Vagina (tissue), 2 donors: ENCODE data around the gene CD69. TPM values are rescaled to one million over a fixed set of nuclear protein-coding genes. Genes with fewer than 3 reads are reported as not detected.

Experiments used
- DNase-seq, 2 donors: peaks; one replicate each; pipeline ENCODE4 v3.0.0-alpha.2; 2017; ENCODE audit errors: extremely low spot score in 2 of 2
- H3K27ac ChIP-seq: fragments of 200-600 bp; sonication (generic); one replicate; pipeline ENCODE4 v1.5.1; 2019
- H3K27me3 ChIP-seq: fragments of 200-600 bp; sonication (generic); one replicate; pipeline ENCODE4 v1.5.1; 2019
- H3K36me3 ChIP-seq, 2 donors: fragments of 200-600 bp; sonication (generic); one replicate each; pipeline ENCODE4 v1.5.1; 2017 to 2019
- H3K4me1 ChIP-seq: fragments of 200-600 bp; sonication (generic); one replicate; pipeline ENCODE4 v1.5.1; 2019
- H3K4me3 ChIP-seq, 2 donors: fragments of 200-600 bp; sonication (generic); 1 replicate in 1 of 2; 2 replicates in 1 of 2; pipeline ENCODE4 v1.5.1; 2016 to 2019
- H3K9me3 ChIP-seq: fragments of 200-600 bp; sonication (generic); one replicate; pipeline ENCODE4 v1.5.1; 2019
- POLR2A ChIP-seq, 2 donors: fragments of 450-650 bp; IDR thresholded peaks; one replicate each; pipeline ENCODE4 v1.6.1; 2017; ENCODE audit warnings: antibody characterized with exemption in 2 of 2, mild to moderate bottlenecking in 2 of 2, moderate library complexity in 2 of 2
- POLR2AphosphoS5 ChIP-seq, 2 donors: sonication (generic); formaldehyde crosslinking; IDR thresholded peaks; one replicate each; pipeline ENCODE4 v1.9.0; 2017; ENCODE audit warnings: antibody characterized with exemption in 2 of 2, mild to moderate bottlenecking in 2 of 2, low read depth in 1 of 2; ENCODE audit not compliant: insufficient read depth in 1 of 2
- intact Hi-C: fragments of 100-400 bp; cut with DNase I; formaldehyde crosslinking; loops from one replicate; pipeline ENCODE4 v1.15.1; 2023
- total RNA-seq: library from RNA; depleted of rRNA; stranded (reverse); fragments of >200 nt; gene quantifications from one replicate; pipeline ENCODE4 v1.2.3, GENCODE V29; 2016
- TF ChIP-seq, protein P1 (sequence below), 3 experiments: fragments of 450-650 bp in 2 of 3; fragments of 200-600 bp in 1 of 3; sonication (generic) in 1 of 3; IDR thresholded peaks; one replicate each; pipeline ENCODE4 v1.5.1; 2017 to 2019; ENCODE audit warnings: antibody characterized with exemption in 3 of 3, mild to moderate bottlenecking in 2 of 3, moderate library complexity in 2 of 3

Gene CD69
- total RNA-seq, 1 donor from 2014 or later, result 28.5 TPM

- no peaks in the 10 kb centered on the region for H3K9me3 ChIP-seq
- intact Hi-C loops, result no loop called here
- DNase-seq, result no peak
- H3K4me3 ChIP-seq, result no peak overlapping the region
- TF ChIP-seq, protein P1, sequence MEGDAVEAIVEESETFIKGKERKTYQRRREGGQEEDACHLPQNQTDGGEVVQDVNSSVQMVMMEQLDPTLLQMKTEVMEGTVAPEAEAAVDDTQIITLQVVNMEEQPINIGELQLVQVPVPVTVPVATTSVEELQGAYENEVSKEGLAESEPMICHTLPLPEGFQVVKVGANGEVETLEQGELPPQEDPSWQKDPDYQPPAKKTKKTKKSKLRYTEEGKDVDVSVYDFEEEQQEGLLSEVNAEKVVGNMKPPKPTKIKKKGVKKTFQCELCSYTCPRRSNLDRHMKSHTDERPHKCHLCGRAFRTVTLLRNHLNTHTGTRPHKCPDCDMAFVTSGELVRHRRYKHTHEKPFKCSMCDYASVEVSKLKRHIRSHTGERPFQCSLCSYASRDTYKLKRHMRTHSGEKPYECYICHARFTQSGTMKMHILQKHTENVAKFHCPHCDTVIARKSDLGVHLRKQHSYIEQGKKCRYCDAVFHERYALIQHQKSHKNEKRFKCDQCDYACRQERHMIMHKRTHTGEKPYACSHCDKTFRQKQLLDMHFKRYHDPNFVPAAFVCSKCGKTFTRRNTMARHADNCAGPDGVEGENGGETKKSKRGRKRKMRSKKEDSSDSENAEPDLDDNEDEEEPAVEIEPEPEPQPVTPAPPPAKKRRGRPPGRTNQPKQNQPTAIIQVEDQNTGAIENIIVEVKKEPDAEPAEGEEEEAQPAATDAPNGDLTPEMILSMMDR (IDR thresholded peaks at IDR 0.05), result no peak
- TF ChIP-seq POLR2AphosphoS5 (IDR thresholded peaks at IDR 0.05; ENCODE audit: insufficient read depth in 1 of 2, low read depth in 1 of 2) (no peak), POLR2A (IDR thresholded peaks at IDR 0.05) (no peak)
- no peak overlapping the region for H3K27ac ChIP-seq
- H3K27me3 ChIP-seq, result no peaks in the 10 kb centered on the region
- no peaks in the 10 kb centered on the region for H3K36me3 ChIP-seq
- no peaks in the 10 kb centered on the region for H3K4me1 ChIP-seq
Measured at GRCh38 chr12:9711664-9712063, 49.0 kb downstream of the CD69 start.

- H3K27ac ChIP-seq, result no peak overlapping the region
- TF ChIP-seq POLR2A (IDR thresholded peaks at IDR 0.05) (no peak), POLR2AphosphoS5 (IDR thresholded peaks at IDR 0.05; ENCODE audit: insufficient read depth in 1 of 2, low read depth in 1 of 2) (no peak)
- TF ChIP-seq, protein P1 (IDR thresholded peaks at IDR 0.05), result no peak
- H3K9me3 ChIP-seq, result no peaks in the 10 kb centered on the region
- H3K4me1 ChIP-seq, result no peaks in the 10 kb centered on the region
- intact Hi-C loops, result no loop called here
- no peaks in the 10 kb centered on the region for H3K27me3 ChIP-seq
- H3K4me3 ChIP-seq, result no peak overlapping the region
- no peaks in the 10 kb centered on the region for H3K36me3 ChIP-seq
- no peak for DNase-seq
Measured at GRCh38 chr12:9710584-9711375, 49.9 kb downstream of the CD69 start.

DNA sequence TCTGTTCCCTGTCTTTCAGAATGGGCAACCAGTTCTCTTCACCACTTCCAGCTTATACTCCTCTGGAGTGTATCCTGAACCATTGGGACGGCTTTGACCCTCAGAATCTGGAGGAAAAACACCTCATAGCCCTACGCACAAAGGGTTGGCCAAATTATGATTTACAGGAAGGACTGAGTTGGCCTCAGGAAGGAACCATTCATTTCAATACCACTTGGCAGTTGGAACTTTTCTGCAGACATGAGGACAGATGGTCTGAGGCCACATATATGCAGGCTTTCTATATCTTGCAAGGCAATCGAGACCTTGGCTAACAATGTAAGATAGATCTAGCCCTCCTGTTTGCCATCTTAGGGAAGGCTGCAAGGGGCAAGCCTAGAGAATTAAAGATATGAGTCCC, 51.8 kb downstream of the CD69 start:
- H3K4me1 ChIP-seq, result no peaks in the 10 kb centered on the region
- H3K27ac ChIP-seq, result no peak overlapping the region
- intact Hi-C loops, result no loop called here
- TF ChIP-seq POLR2AphosphoS5 (IDR thresholded peaks at IDR 0.05; ENCODE audit: insufficient read depth in 1 of 2, low read depth in 1 of 2) (no peak), POLR2A (IDR thresholded peaks at IDR 0.05) (no peak)
- TF ChIP-seq, protein P1 (IDR thresholded peaks at IDR 0.05), result no peak
- no peak overlapping the region for H3K4me3 ChIP-seq
- no peak for DNase-seq
- H3K27me3 ChIP-seq, result no peaks in the 10 kb centered on the region
- H3K9me3 ChIP-seq, result peaks cover 4% of the 10 kb centered on the region
- no peaks in the 10 kb centered on the region for H3K36me3 ChIP-seq

GRCh38 chr12:9707864-9708808, 52.6 kb downstream of the CD69 start:
- intact Hi-C loops, result no loop called here
- Histone ChIP-seq H3K4me3 (no peak overlapping the region), H3K4me1 (no peaks in the 10 kb centered on the region), H3K36me3 (no peaks in the 10 kb centered on the region), H3K27ac (no peak overlapping the region), H3K9me3 (peaks cover 4% of the 10 kb centered on the region), H3K27me3 (no peaks in the 10 kb centered on the region)
- no peak for DNase-seq
- TF ChIP-seq, protein P1 (IDR thresholded peaks at IDR 0.05), result peak; percentile 35 to 70 (median 70)
- TF ChIP-seq POLR2A (IDR thresholded peaks at IDR 0.05), result no peak
